ENCODE results near the gene PDRG1. TPM values are rescaled to one million over a fixed set of nuclear protein-coding genes. Genes with fewer than 3 reads are reported as not detected.
A peak's percentile ranks its signal among the peaks of the same experiment; 100 is the strongest.

Gene PDRG1
- polyA plus RNA-seq, 1 of the 3 experiments (the other 2 are of a cell fraction), result 18.9 TPM

DNA sequence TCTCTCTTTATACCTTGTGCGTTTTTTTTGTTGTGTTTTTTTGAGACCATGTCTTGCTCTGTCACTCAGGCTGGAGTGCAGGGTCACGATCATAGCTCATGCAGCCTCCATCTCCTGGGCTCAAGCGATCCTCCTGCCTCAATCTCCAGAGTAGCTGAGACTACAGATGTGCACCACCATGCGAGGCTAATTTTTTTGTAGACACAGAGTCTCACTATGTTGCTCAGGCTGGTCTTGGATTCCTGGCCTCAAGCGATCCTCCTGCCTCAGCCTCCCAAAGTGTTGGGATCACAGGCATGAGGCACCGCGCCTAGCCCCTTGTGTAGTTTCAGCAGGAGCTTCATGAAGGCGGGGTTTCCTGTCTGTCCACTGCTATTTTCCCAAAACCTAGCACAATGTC lies 27.3 kb downstream of the PDRG1 start:
- no peaks in the 10 kb centered on the region for H3K79me2 ChIP-seq (ENCODE audit: insufficient read depth)
- ChIA-PET CTCF (interaction anchor here (1.9 kb wide), 1 partner anchor 9 kb away, joined by 6 read pairs; no protein-coding TSS in a partner anchor), POLR2A (no interaction called here)
- H3F3A ChIP-seq (replicated peaks; ENCODE audit: insufficient read depth), result no peaks in the 10 kb centered on the region
- no peak overlapping the region for H3K4me2 ChIP-seq
- H3K9me2 ChIP-seq, result no peaks in the 10 kb centered on the region
- H4K20me1 ChIP-seq (ENCODE audit: insufficient read depth), result no peaks in the 10 kb centered on the region
- no peaks in the 10 kb centered on the region for H3K36me3 ChIP-seq (replicated peaks in 1 of 2; ENCODE audit: control insufficient read depth in 1 of 2, insufficient read depth in 2 of 2, low read length in 1 of 2)
- no peak for DNase-seq
- TF ChIP-seq GABPA (IDR thresholded peaks at IDR 0.05; ENCODE audit: low read depth), result no peak
- 63% methylated on average over 8 of the region's 8 CpGs for WGBS (ENCODE audit: low lambda C conversion rate)
- H3K4me3 ChIP-seq (ENCODE audit: low read depth in 2 of 2, low read length in 1 of 2), result no peak overlapping the region
- H2AFZ ChIP-seq (ENCODE audit: low read depth), result no peak overlapping the region
- no peak overlapping the region for H3K9ac ChIP-seq
- H3K4me1 ChIP-seq (ENCODE audit: control insufficient read depth in 1 of 2, insufficient read depth in 2 of 2, low read depth in 1 of 2, low read length in 1 of 2), result no peaks in the 10 kb centered on the region
- H3K27ac ChIP-seq (ENCODE audit: low read depth in 2 of 2, low read length in 1 of 2), result no peak overlapping the region
- H3K27me3 ChIP-seq (ENCODE audit: insufficient read depth), result no peaks in the 10 kb centered on the region; the same call in 1 of the 2 replicates
- no peaks in the 10 kb centered on the region for H3K9me3 ChIP-seq

DNA sequence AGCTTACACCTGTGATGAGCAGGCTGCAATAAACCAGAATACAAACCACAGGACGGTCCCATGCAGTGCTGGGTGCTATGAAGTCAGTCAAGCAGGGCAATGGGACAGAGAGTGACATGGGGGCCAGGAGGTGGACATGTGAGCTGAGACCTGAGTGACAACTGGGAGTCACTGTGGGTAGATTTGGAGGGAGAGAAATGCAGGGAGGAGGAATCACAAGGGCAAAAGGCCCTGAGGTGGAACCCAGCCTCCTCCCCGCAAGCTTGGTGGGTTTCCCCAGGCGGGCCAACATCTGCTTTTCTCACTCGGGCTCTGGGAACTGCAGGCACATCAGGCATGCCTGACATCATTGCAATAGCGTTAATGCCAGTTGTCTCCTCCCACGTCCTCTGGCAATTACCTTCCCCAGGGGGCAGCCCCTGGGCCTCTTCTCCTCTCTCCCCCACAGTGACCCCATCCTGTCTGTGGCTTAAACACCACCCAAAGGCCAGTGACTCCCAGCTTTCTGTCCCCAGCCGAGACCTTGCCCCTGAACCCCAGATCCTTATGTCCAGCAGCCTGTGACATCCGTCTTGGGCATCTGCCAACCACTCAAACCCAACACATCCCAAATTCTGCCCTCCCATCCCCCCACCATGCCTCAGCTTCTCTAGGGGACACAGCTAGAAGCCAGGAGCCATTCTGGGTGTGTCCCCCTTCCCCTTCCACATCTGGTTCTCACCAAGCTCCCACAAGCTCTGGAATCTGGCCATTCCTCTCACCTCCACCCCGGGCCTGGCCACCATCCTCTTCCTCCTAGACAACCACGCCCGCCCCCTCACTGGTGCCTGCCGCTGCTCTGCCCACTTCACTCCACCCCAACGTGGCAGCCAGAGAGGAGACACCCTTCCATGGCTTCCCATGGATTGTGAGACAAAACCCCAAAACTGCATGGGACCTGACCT lies 28.2 kb downstream of the PDRG1 start:
- no peak overlapping the region for H2AFZ ChIP-seq (ENCODE audit: low read depth)

More for the DNA sequence above, 28.2 kb downstream of the PDRG1 start:
- Histone ChIP-seq H3K4me3 (ENCODE audit: low read depth in 2 of 2, low read length in 1 of 2) (no peak overlapping the region), H3K79me2 (ENCODE audit: insufficient read depth) (no peaks in the 10 kb centered on the region), H4K20me1 (ENCODE audit: insufficient read depth) (no peaks in the 10 kb centered on the region), H3K36me3 (replicated peaks in 1 of 2; ENCODE audit: control insufficient read depth in 1 of 2, insufficient read depth in 2 of 2, low read length in 1 of 2) (no peaks in the 10 kb centered on the region), H3K4me2 (no peak overlapping the region), H3K27me3 (ENCODE audit: insufficient read depth) (no peaks in the 10 kb centered on the region; the same call in 1 of the 2 replicates), H3K27ac (ENCODE audit: low read depth in 2 of 2, low read length in 1 of 2) (no peak overlapping the region), H3K9ac (no peak overlapping the region), H3F3A (replicated peaks; ENCODE audit: insufficient read depth) (no peaks in the 10 kb centered on the region), H3K9me2 (no peaks in the 10 kb centered on the region), H3K4me1 (ENCODE audit: control insufficient read depth in 1 of 2, insufficient read depth in 2 of 2, low read depth in 1 of 2, low read length in 1 of 2) (no peaks in the 10 kb centered on the region; a peak in 1 of 4 replicates), H3K9me3 (no peaks in the 10 kb centered on the region)
- TF ChIP-seq TEAD4 (IDR thresholded peaks at IDR 0.05; ENCODE audit: borderline replicate concordance, insufficient read depth), result no peak
- no peak for TF ChIP-seq GATA2 (CRISPR knock-in tag; IDR thresholded peaks at IDR 0.05)
- TF ChIP-seq RXRA (IDR thresholded peaks at IDR 0.05; ENCODE audit: borderline replicate concordance, low read depth), result no peak
- no peak for TF ChIP-seq EP300 (IDR thresholded peaks at IDR 0.05; ENCODE audit: borderline replicate concordance in 1 of 2, low read depth in 1 of 2, low read length in 1 of 2)
- TF ChIP-seq POLR2AphosphoS5 (IDR thresholded peaks at IDR 0.05; ENCODE audit: low read depth, low read length), result no peak
- no peak for TF ChIP-seq TAF1 (IDR thresholded peaks at IDR 0.05; ENCODE audit: borderline replicate concordance, low read depth, low read length)
- no peak for TF ChIP-seq JUND (IDR thresholded peaks at IDR 0.05)
- no peak for TF ChIP-seq TCF12 (IDR thresholded peaks at IDR 0.05)
- TF ChIP-seq, protein P1, sequence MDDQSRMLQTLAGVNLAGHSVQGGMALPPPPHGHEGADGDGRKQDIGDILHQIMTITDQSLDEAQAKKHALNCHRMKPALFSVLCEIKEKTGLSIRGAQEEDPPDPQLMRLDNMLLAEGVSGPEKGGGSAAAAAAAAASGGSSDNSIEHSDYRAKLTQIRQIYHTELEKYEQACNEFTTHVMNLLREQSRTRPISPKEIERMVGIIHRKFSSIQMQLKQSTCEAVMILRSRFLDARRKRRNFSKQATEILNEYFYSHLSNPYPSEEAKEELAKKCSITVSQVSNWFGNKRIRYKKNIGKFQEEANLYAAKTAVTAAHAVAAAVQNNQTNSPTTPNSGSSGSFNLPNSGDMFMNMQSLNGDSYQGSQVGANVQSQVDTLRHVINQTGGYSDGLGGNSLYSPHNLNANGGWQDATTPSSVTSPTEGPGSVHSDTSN (IDR thresholded peaks at IDR 0.05), result no peak
- TF ChIP-seq FOSL2 (IDR thresholded peaks at IDR 0.05; ENCODE audit: borderline replicate concordance, low read depth), result no peak
- TF ChIP-seq, protein P2, sequence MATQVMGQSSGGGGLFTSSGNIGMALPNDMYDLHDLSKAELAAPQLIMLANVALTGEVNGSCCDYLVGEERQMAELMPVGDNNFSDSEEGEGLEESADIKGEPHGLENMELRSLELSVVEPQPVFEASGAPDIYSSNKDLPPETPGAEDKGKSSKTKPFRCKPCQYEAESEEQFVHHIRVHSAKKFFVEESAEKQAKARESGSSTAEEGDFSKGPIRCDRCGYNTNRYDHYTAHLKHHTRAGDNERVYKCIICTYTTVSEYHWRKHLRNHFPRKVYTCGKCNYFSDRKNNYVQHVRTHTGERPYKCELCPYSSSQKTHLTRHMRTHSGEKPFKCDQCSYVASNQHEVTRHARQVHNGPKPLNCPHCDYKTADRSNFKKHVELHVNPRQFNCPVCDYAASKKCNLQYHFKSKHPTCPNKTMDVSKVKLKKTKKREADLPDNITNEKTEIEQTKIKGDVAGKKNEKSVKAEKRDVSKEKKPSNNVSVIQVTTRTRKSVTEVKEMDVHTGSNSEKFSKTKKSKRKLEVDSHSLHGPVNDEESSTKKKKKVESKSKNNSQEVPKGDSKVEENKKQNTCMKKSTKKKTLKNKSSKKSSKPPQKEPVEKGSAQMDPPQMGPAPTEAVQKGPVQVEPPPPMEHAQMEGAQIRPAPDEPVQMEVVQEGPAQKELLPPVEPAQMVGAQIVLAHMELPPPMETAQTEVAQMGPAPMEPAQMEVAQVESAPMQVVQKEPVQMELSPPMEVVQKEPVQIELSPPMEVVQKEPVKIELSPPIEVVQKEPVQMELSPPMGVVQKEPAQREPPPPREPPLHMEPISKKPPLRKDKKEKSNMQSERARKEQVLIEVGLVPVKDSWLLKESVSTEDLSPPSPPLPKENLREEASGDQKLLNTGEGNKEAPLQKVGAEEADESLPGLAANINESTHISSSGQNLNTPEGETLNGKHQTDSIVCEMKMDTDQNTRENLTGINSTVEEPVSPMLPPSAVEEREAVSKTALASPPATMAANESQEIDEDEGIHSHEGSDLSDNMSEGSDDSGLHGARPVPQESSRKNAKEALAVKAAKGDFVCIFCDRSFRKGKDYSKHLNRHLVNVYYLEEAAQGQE (IDR thresholded peaks at IDR 0.05; ENCODE audit: low read depth, low read length), result no peak
- DNase-seq, result peak; percentile 35
- ChIA-PET POLR2A (interaction anchor here (1.2 kb wide), 1 partner anchor 12 kb away, joined by 5 read pairs; no protein-coding TSS in a partner anchor), CTCF (interaction anchor here (1.1 to 1.5 kb wide), 3 partner anchors 17 to 90 kb away, joined by 3 to 6 read pairs (median 3); no protein-coding TSS in a partner anchor)
- WGBS (ENCODE audit: low lambda C conversion rate), result 52% methylated on average over 13 of the region's 13 CpGs

Measured in SK-N-SH (cell line).